Pons (tissue), 1 donor: Measurements from ENCODE around the gene SLC16A5.
"Not testable (repeated sequence)": the region's sequence is repeated elsewhere in the genome, so short reads cannot be mapped to it uniquely, and the experiment has no call there.

Source experiments
- DNase-seq: peaks from one replicate; pipeline ENCODE4 v3.0.0-alpha.2; 2016; ENCODE audit warnings: low spot score

Gene SLC16A5

DNA sequence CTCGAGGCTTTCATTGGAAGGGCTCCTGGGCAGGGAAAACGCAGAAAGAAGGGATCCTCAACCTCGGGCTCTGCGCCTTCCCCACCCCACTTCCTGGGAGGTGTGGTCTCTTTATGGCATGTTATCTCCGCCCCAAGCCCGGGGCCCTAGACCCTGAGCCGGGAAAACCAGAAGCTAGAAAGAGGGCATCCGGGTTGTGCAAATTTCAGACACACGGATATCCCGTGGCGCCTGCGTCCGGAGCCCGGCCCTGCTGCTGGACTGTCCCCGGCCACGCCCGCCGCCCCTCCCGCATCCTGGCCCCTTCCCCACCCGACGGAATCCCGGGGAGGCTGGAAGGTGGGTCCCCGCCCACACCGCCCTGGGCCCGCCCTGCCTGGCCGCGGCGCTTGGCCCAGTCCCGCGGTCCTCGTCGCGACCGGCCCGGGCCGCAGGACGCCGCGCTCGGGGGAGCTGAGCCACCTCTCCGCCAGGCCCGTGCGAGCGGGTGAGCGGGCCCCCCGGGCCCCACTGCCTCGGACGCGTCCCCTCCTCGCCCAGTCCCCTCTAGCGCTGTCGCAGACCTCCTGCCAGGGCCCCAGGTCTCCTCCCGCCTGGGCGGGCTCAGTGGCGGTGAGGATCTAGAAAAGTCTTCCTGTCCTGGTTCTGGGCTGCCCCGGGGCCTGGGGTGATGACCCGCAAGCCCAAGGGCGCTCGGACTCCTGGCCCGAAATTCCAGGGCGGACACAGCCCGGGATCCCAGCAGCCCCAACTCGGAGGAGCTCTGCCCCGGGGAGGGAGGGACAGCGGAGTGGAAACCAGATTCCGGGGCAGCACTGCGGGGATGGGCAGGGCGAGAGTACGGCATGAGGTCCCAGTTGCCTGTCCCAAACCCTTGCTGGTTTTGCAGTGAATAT is at the start of gene SLC16A5:
Gene SLC16A5 (plus strand): TSS at position 397 of the 896 bp plus-strand sequence. CDS start 5,683 bp downstream, outside the sequence.
- no peak for DNase-seq

GRCh38 chr17:75039238-75039637 is 48.5 kb upstream of the SLC16A5 start:
- no peak for DNase-seq

GRCh38 chr17:75041656-75042280 is 46.0 kb upstream of the SLC16A5 start:
- DNase-seq: no peak

- DNase-seq: not testable (repeated sequence)
Observed at GRCh38 chr17:75043789-75044188, 44.0 kb upstream of the SLC16A5 start.

DNA sequence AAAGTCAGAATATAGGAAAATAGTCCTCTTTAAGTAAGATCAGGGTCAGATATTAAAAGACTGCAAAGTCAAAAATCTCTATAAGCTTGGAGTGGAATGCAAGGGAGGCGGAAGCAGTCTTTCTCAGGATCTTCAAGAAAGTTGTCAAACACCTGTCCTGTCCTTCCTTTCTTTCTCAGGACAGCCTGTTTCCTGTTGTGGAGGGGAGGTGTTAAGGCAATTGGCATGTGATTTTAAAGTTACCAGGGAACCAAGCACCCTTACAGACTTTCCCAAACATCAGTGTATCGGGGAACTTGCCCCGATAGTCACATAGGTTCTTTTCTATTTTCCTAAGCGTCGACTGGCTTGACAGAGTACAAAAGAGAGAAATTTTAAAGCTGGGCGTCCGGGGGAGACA is 43.0 kb upstream of the SLC16A5 start:
- DNase-seq: no peak

GRCh38 chr17:75045946-75046406 is 41.8 kb upstream of the SLC16A5 start:
- not testable (repeated sequence) for DNase-seq

DNA sequence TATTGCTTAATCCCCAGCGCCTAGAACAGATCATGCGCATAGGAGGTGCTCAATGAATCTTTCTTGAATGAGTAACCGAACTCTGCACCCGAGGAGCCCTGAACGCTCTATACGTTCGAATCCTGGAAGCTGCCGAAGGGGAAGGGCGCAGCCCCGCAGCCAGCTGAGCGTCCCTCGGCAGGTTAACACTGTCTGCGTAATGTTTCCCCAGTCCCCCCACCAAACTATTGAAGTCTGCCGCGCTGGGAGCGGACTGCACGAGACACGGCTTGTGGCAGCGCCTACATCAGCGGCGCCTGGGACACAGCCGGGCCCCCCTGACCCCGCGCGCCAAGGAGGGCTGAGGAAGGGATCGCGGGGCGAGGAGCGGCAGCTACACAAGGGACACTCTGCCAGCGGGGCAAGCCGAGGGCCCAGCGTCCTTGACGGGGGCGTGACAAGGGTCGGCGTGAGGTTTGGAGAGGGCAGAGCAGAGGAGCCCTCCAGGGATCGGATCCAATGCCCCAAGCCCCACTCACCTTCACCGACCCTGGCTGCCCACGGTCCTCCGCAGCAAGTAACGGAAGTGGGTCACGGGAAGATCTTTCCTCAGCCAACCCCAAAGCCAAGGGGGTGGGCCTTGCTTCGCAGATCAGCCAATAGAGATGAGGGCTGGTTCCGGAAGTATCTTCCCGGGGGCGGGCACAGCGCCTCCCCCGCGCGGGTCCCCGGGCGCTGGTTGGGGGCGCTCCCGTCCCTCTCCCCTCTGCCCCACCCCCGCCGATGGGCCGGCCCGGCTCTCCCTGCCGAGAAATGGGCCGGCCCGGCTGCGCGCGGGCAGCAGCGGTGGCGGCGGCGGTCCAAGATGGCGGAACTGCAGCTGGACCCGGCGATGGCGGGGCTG is 41.1 kb upstream of the SLC16A5 start, which contains the start of the genes ATP5PD and KCTD2:
Gene ATP5PD (minus strand): TSS at position 563 of the 883 bp plus-strand sequence. CDS start 4,319 bp downstream, outside the sequence.
Gene KCTD2 (plus strand): TSS at position 819 of the 883 bp plus-strand sequence. CDS start 26 bp downstream, at position 845.
- DNase-seq: peak; percentile 97

DNA sequence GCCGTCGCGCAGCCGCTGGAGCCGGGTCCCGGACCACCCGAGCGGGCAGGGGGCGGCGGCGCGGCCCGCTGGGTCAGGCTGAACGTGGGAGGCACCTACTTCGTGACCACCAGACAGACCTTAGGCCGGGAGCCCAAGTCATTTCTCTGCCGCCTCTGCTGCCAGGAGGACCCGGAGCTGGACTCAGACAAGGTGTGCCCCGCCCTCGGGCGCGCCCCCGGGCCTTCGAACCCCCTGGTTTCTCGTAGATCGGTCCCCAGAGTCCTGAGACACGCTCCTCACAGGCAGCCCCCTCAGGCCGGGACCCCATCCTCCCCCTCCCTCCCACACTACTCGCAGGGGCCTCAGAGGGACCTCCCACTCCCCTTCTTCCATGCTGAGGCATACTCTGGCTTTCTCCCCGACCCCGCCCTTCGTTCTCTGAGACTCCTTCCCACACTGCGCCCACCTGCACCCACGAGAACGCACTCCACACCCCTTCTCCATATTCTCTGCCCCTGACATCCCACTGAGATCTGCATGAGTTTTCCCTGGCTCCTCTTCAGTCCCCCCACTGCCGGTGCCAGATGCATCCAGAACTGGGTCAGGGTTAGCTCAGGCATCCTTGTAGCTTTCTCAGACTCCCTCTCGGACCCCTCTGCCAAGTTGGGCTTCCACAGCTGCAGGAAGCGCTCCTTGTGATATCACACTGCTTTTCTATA is 40.2 kb upstream of the SLC16A5 start:
- DNase-seq: peak; percentile 42

GRCh38 chr17:75048249-75048878 is 39.4 kb upstream of the SLC16A5 start:
- DNase-seq: peak; percentile 66

GRCh38 chr17:75049057-75049456 is 38.7 kb upstream of the SLC16A5 start:
- no peak for DNase-seq

DNA sequence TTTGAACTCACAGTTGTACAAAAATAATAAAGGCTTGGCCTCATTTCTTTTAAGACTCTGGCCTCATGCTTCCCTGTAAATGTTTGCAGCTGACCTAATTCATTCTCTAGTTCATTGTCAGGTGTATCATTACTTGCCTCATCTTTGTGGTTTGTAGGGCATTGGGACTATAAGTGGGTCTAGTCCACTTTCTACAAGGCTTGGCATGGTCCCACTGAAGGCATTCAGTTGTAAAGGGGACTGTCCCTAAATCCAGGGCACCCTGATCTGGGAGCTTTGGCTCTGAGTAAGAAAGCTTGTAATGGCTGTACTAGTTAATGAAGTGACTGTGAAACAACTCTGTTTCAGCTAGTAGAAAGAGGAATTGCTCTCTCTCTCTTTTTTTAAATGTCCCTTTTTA is 38.0 kb upstream of the SLC16A5 start:
- DNase-seq: no peak

GRCh38 chr17:75051941-75052340 is 35.8 kb upstream of the SLC16A5 start:
- no peak for DNase-seq

DNA sequence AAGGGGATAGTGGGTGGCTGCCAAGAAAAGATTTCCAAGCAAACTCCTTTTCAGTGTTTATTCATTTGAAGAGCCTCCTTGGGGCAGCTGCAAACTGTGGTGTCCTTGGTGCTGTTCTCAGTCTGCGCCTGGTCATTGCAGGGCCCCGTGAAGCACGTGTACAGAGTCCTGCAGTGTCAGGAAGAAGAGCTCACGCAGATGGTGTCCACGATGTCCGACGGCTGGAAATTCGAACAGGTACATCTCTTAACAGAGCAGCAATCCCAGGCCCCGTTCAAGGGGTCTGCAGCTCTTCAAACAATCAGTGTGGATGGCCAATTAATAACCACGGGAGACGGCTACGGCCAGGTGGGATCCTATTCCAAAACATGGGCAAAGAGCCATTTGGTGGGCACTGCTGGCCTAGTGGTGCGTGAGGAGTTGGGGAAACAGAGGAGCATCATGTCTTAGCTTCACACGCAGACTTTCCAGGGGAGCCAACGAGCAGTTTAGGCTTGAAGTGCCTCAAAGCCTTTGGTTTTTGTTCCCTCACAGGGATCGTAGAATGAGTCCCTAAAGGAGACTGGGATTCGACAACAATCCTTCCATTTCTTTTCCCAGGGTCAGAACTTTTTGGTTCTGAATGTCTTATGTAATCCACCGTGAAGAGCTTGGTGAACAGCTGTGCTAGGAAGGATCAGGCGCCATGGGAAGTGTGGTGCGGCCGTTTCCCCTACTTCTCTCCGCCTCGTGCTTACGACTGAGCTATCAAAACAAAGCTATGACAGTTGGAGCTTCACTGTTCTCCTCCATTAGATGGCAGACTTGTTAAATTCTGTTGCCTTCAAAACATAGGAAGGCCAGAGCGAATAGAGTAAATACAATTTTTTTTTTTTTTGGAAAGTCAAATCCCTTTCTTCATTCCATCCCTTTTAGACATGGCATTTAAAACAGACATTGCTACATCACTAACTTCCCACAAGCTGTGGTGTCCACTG is 28.1 kb upstream of the SLC16A5 start:
- peak; percentile 93 for DNase-seq

- DNase-seq: no peak
Observed at GRCh38 chr17:75060434-75061054, 27.2 kb upstream of the SLC16A5 start.

GRCh38 chr17:75061055-75061438 is 26.7 kb upstream of the SLC16A5 start:
- no peak for DNase-seq

DNA sequence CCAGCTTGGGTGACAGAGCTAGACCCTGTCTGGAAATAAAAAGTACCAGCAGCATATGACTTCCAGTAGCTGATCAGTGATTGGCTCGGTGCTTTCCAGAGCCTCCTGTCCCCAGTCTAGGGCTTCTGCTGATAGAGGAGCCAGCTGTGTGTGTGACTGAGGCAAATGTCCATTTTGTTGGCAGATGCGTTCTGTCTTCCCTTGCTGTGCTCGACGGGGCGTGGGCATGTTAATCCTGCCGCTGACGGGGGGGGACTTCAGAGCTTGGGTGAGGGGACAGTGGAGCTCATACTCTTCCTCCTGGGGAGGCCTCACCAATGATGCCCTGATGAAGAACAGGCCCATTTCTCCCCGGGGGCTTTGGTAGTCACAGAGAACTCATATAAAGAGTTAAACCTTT is 26.1 kb upstream of the SLC16A5 start:
- DNase-seq: no peak

GRCh38 chr17:75063201-75063600 is 24.6 kb upstream of the SLC16A5 start:
- no peak for DNase-seq

- no peak for DNase-seq
Observed at GRCh38 chr17:75063626-75064025, 24.1 kb upstream of the SLC16A5 start.

GRCh38 chr17:75064040-75064439 is 23.7 kb upstream of the SLC16A5 start:
- DNase-seq: no peak
